Central memory CD4-positive, alpha-beta T cell (primary cell): ENCODE results near the gene CABP5.

Experiments used
- DNase-seq: peaks from one replicate; pipeline ENCODE4 v3.0.0; 2022

The CABP5 gene

DNA sequence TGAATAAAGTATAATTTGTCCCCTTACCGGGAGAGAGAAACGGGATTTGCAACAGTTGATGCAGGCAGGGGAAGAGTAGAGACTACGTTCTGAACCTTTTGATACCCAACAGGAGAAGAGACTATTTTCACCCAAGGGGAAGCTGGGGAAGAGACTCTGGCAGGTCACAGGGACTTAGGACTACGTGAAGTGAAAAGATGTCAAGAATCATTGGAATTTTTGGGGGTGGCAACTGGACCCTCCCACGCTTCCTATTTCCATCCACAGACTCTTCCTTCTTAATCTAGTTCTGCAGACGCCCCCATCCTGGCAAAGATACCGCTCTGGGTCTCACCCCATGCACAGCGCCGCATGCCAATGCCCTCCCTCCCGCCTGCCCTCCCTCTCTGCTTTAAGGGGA lies 13.8 kb downstream of the CABP5 start:
- DNase-seq: no peak

DNA sequence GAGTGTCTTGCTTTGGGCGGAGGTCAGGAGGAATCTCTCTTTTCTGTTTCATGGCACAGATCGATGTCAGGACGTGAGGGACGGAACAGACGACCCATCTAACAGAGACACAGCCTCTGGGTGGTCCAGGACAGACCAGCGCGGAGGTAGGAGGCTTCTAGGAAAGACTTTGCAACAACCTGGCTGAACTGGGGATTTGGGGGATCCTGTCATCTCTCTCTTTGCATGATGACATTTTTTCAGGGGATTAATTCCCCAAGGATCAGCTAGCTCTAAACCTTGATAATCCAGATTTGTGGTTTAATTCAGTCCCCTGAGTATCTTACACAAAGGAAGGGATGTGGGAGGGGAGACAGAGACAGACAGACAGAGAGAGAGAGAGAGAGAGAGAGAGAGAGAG lies 14.4 kb downstream of the CABP5 start:
- no peak for DNase-seq

DNA sequence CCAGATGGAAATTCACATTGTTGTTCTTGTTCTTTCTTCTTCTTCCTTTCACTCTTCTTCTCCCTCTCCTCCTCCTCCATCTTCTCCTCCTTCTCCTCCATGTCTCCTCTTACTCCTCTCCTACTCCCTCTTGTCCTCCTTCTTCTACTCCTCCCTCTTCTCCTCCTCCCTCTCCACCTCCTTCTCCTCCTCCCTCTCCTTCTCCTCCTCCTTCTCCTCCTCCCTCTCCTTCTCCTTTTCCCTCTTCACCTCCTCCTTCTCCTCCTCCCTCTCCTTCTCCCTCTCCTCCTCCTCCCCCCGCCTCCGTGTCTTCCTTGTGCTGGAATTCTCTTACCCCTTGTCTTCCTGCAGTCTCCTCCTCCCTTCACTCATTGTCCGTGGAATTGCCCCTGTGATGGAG lies 18.4 kb downstream of the CABP5 start:
- DNase-seq: no peak

DNA sequence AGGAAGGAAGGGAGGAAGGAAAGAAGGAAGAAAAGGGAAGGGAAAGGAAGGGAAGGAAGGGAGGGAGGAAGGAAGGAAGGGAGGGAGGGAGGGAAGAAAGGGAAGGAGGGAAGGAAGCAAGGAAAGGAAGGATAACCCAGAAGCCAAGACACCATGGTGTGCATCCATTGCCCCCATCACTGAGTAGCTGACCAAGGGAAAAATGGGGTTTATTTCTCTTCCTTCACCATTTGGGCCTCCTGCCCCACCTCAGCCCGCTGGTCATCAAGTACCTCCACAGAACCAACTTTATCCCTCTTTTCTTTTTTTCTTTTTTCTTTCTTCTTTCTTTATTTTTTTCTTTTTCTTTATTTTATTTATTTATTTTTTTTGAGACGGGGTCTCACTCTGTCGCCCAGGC lies 20.4 kb downstream of the CABP5 start:
- no peak for DNase-seq

DNA sequence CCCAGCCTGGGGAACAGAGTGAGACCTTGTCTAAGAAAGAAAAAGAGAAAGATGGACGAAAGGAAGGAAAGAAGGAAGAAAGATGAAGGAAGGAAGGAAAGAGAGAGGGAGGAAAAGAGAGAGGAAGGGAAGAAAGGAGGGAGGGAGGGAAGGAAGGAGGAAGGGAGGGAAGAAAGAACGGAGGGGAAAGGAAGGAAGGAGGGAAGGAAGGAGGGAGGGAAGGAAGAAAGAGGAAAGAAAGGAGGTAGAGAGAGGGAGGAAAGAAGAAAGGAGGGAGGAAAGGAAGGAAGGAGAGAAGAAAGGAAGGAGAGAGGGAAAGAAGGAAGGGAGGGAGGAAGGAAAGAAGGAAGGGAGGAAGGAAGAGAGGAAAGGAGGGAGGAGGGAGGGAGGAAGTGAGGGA lies 20.9 kb downstream of the CABP5 start:
- no peak for DNase-seq

DNA sequence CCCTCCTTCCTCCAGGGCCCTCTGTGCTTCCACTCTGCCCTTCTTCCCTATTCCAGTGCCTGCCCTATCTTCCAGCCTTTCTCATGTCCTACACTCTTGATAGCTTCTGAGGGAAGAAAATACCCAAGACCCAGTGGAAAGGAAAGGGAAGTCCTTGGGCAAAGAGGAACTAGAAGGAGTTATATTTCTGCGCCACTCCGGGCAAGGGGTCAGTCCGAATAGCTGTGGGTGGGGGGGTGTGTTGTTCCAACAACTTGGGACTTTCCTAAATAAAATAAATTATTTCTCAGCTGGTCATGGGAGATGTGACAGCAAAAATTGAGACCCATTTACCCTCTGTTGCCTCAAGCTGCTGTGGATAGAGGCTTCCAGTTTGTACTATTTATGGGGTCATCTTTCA lies 23.2 kb downstream of the CABP5 start:
- DNase-seq: no peak

DNA sequence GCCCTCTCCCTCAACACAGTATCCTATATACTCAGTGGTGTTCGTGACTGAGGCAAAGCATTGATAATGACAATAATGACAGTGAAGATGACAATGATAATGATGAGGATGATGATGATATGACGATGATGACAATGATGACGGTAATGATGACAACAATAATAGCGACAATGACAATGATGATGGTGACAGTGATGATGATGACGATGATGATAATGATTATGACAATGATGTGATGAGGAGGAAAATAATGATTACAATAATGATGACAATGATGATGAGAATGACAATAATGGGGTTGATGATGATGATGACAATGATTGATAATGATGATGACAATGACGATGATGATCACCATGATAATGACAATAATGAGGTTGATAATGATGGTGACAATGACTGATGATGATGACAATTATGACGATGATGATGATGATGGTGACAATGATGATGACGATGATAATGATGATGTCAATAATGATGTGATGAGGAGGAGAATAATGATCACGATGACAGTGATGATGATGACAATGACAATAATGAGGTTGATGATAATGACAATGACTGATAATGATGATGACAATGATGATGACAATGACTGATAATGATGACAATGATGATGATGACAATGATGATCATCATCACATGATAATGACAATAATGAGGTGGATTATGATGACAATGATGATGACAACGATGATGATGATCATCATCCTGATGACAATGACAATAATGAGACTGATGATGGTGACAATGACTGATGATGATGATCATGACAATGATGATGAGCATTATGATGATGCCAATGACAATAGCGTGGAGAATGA lies 32.7 kb downstream of the CABP5 start:
- no peak for DNase-seq

DNA sequence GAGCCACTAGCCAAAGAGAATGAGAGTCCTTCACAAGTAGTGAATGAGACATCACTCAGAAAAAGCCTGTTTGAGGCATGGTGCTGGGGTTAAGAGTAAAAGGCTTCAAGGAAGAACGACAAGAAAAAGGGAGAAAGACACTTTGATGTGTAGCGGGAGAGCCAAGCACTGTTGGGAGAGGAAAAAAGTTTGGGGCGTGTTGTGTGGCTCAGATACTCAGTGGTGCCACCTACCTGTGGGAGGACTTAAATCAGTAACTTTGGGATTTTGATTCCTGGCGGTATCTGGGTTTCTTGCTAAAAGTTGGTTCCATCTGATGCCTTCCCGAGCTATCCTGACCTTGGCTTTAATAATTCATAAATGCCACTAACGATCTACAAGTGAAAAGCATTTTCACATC lies 37.1 kb downstream of the CABP5 start:
- no peak for DNase-seq

DNA sequence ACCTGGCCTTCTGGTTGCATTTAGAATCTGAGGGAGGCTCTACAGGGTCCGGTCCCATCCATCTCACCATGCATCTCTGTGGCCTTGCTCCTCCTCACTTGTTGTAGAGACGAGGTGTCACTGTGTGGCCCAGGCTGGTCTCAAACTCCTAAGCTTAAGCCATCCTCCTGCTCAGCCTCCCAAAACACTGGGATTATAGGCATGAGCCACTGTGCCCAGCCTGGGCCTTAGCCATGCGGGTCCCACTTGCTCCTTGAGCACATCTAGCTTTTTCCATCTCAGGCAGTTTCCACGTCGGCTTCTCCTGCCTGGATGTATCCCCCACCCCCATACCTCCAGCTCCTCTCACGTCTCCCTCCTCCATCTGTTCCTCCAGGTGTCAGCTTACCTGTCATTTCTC lies 39.6 kb downstream of the CABP5 start:
- no peak for DNase-seq

DNA sequence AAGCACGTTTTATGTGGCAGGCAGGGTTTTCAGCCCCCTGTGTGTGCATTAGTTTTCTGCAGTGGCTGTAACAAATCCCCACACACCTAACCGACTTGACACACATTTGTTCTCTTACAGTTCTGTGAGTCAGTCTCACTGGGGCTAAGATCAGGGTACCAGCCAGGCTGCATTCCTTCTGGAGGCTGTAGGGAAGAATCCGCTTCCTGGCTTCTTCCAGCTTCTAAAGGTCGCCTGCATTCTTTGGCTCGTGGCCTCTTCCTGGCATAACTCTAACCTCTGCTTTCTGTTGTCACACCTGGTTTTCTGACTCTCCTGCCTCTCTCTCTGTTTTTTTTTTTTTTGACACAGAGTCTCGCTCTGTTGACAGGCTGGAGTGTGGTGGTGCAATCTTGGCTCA lies 43.0 kb downstream of the CABP5 start:
- DNase-seq: no peak

DNA sequence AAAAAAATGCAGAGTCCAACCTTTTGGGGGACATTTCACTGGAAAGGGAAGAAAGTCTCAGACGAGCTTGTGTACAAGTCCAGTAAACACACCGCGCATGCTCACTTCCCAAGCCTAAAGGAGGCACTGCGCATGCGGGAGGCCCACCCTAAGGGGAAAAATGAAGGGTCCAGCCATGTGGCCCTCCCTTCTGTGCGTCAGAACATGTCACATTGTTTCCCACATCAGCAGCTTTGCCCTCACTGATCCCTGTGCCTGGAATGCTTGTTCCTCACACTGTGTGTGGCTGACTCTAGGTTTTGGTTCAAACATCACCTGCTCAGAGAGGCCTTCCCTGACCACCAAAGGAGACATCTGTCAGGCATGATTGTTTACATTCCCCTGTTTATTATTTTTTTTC lies 45.1 kb downstream of the CABP5 start:
- DNase-seq: no peak

DNA sequence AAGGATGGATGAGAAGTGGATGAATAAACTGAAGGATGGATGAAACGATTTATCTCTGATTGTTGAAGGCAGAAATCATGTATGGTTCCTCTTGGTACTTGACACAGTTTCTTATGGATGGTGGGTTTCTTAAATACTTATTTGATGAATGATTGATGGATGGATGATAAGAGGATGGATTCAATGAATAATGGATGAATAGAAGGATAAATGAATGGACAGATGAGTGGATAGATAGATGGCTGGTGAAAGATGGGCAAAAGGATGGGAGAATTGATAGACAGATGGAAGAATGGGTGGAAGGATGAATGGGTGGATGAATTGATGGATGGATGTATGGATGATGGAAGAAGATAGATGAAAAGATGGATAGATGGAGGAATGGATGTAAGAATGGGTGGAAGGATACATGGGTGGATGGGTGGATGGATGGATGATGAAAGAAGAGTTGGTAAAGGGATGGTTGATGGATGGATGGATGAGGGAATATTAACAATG lies 47.6 kb downstream of the CABP5 start:
- no peak for DNase-seq

DNA sequence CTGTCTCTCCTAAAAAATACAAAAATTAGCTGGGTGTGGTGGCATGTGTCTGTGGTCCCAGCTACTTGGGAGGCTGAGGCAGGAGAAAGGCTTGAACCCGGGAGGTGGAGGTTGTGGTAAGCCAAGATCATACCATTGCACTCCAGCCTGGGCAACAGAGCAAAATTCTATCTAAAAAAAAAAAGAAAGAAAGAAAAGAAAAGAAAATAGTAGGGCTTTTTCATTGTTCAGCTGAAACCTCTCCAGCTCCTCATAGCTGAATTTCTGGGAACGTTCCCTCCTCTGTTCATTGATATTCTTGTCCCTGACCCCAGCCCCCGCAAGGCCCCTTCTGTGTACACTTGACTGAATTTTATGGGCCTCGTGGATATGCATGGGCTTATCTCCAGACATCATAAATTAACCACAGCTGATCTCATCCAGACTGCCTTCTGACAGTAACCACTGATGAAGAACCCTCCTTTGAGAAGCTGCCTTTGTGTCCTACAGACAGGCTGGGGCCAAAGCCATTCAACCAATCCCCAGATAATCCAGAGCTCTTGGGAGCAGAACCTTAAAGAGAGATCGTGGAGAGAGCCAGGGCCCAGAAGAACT lies 49.6 kb downstream of the CABP5 start, which contains the start of gene ELSPBP1:
Gene ELSPBP1, plus strand, starts transcription at position 424 of the 594 bp plus-strand sequence. CDS start 14,036 bp downstream, outside the sequence.
- DNase-seq: no peak

DNA sequence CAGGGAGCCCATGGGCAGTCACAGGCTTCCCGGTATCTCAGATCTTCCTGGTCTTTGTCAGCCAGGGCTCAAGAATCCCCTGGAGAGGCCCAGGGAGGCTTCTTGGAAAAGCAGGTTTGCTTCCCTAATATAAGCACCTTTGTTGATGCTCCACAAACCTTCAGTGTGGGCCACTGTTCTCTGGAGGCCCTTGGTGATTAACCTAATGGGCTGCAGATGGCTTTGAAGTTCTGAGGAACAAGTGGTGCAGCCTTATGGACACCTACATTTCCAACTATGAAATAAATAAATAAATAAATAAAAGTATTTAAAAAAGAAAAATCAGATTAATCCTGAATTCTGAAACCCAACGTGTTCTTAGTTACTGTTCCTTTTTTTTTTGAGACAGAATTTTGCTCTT lies 51.8 kb downstream of the CABP5 start, which contains the start of gene BSPH1:
Gene BSPH1, minus strand, starts transcription at position 101 of the 400 bp plus-strand sequence. Its CDS starts 89 bp downstream, at position 12.
- DNase-seq: no peak

DNA sequence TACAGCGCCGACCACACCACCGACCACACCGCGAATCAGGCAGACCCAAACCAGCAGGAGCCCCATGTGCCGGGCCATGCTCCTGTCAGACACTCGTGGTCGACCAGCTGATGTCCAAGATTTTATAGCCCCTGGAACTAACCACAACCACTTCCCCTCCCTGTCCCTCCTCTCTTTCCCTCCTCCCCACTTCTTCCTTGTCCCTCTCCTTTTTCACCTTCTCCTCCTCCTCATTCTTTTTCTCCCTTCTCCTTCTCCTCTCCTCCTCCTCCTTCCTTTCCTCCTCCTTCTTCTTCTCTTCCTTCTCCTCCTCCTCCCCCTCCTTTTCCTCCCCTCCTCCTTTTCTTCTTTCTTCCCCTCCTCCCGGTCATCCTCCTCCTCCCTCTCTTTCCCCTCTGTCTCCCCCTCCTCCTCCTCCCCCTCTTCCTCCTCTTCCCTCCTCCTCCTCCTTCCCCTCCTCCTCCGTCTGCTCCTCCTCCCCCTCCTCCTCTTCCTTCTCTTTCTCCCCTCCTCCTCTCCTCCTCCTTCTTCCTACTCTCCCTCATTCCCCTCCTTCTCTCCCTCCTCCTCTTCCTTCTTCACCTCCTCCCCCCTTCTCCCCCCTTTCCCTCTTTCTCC lies 52.6 kb downstream of the CABP5 start:
- no peak for DNase-seq
